ENCODE results near the gene CLEC16A.

The CLEC16A gene

DNA sequence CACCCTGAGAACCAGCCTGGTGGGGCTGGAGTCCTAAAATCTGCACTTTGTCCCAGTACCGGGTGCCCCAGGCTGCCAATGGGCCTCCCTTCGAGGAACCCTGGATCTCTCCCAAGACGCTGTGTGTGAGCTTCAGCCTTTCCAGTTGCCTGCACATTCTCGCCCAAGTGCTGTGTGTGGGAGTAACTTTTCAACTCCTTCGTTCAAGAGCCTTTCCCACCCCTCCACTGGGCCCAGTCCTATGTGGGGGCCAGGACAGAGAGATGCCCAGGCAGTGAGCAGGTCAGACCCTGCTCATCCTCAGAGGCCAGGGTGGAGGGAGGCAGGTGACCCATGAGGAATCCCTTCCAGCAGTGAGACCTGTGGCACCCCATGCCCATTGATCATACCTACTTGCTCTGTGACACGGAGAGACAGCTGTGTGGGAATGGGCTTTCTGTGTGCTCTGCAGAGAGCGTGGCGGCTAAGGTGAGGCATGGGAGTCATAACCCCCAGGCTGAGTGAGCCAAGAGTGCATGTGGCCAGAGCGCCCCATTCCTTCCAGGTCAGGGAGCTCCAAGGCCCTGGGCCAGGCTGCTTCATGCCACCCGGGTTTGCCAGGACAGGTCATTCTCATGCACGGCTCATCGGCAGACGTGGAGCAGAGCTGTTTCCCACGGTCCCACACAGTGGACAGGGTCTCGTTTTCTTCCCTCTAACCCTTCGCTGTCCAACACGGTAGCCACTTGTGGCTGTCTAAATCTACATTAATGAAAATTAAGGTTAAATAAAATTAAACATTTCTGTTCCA, 154.4 kb downstream of the CLEC16A start:
- TF ChIP-seq, protein P1, sequence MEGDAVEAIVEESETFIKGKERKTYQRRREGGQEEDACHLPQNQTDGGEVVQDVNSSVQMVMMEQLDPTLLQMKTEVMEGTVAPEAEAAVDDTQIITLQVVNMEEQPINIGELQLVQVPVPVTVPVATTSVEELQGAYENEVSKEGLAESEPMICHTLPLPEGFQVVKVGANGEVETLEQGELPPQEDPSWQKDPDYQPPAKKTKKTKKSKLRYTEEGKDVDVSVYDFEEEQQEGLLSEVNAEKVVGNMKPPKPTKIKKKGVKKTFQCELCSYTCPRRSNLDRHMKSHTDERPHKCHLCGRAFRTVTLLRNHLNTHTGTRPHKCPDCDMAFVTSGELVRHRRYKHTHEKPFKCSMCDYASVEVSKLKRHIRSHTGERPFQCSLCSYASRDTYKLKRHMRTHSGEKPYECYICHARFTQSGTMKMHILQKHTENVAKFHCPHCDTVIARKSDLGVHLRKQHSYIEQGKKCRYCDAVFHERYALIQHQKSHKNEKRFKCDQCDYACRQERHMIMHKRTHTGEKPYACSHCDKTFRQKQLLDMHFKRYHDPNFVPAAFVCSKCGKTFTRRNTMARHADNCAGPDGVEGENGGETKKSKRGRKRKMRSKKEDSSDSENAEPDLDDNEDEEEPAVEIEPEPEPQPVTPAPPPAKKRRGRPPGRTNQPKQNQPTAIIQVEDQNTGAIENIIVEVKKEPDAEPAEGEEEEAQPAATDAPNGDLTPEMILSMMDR (IDR thresholded peaks at IDR 0.05), result no peak
- Histone ChIP-seq H3K27ac (no peak overlapping the region), H3K9me3 (no peaks in the 10 kb centered on the region), H3K27me3 (no peaks in the 10 kb centered on the region), H3K36me3 (peaks cover 38% of the 10 kb centered on the region), H3K4me1 (ENCODE audit: control insufficient read depth in 1 of 2, insufficient read depth in 1 of 2, low read depth in 1 of 2, low read length in 1 of 2) (peaks cover 6 to 8% of the 10 kb centered on the region in 2 experiments), H3K4me3 (ENCODE audit: low read depth in 1 of 2, low read length in 1 of 2) (no peak overlapping the region)

DNA sequence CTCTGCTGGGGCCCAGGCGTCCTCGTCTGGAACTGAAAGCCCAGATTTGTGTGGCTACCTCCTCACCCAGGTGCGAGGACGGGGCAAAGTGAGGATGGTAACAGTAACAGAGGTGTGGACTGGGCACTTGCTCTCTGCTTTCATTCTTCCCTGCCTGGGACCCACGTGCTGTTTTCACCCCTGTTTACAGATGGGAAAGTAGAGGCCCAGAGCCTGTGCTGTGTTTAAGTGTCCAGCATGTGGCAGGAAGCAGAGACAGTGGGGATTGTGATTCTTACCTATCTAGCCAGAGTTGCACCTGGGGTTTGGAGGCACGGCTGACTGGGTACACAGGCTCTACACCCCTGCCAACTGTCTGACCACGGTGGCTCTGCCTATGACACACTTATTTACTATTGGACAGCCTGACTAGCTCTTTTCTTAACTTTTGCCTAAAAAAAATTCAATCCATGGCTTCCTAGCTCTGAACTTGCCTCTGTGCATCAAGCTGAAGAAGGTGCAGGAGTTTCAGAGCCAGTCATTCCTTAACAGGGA, 155.4 kb downstream of the CLEC16A start:
- Histone ChIP-seq H3K4me1 (ENCODE audit: control insufficient read depth in 1 of 2, insufficient read depth in 1 of 2, low read depth in 1 of 2, low read length in 1 of 2) (peaks cover 6 to 8% of the 10 kb centered on the region in 2 experiments), H3K27me3 (no peaks in the 10 kb centered on the region), H3K36me3 (peaks cover 38% of the 10 kb centered on the region), H3K4me3 (ENCODE audit: low read depth in 1 of 2, low read length in 1 of 2) (no peak overlapping the region), H3K9me3 (no peaks in the 10 kb centered on the region), H3K27ac (no peak overlapping the region)
- TF ChIP-seq, protein P1 (IDR thresholded peaks at IDR 0.05), result no peak

DNA sequence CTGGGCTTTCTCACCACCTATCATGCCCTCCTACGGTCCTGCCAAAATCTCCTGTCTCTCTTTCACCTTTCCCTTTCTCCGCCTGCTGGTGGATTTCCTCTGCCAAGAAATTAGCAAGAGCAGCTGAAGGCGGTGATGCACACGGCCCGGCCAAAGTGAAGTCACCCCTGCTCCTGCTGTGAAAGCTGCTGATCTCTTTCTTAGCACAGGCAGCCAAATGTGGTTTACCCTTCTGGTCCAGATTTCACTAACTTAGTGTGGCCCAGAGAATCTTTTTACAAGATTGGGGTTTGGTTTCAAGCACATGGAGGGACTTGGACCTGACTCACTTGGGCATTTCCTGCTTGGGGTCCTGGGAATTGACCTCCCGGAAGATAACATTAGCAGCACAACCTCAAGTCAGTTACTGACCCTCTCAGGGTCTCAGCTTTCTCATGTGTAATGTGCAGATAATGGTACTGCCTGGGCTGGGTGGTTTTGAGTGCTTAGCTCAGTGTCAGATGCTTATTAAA, 155.9 kb downstream of the CLEC16A start:
- H3K4me1 ChIP-seq (ENCODE audit: control insufficient read depth in 1 of 2, insufficient read depth in 1 of 2, low read depth in 1 of 2, low read length in 1 of 2), result peaks cover 11 to 13% of the 10 kb centered on the region in 2 experiments
- no peak overlapping the region for H3K4me3 ChIP-seq (ENCODE audit: low read depth in 1 of 2, low read length in 1 of 2)
- TF ChIP-seq, protein P1 (IDR thresholded peaks at IDR 0.05), result no peak
- H3K9me3 ChIP-seq, result no peaks in the 10 kb centered on the region
- H3K27ac ChIP-seq, result no peak overlapping the region
- H3K36me3 ChIP-seq, result peaks cover 38% of the 10 kb centered on the region
- H3K27me3 ChIP-seq, result no peaks in the 10 kb centered on the region

DNA sequence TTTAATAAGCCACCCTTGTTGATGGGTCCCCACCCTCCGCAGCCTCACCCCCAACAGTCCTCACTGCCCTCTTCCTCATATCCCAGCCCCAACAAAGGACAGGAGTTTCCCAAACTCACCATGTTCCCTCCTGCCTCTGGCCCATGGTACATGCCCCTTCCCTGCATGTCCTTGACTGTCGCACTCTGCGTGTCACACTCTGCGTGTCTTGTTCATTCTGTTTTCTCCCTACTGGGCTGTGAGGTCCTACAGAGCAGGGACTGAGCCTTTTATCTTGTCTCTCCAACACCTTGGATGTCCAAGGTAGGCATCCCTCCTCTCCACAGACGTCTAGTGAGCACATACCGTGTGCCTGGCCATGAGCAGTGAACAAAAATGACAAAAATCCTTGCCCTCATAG, 156.9 kb downstream of the CLEC16A start:
- Histone ChIP-seq H3K27ac (no peak overlapping the region), H3K36me3 (peaks cover 38% of the 10 kb centered on the region), H3K4me3 (ENCODE audit: low read depth in 1 of 2, low read length in 1 of 2) (no peak overlapping the region), H3K27me3 (no peaks in the 10 kb centered on the region), H3K4me1 (ENCODE audit: control insufficient read depth in 1 of 2, insufficient read depth in 1 of 2, low read depth in 1 of 2, low read length in 1 of 2) (peaks cover 20 to 22% of the 10 kb centered on the region in 2 experiments), H3K9me3 (no peaks in the 10 kb centered on the region)
- TF ChIP-seq, protein P1 (IDR thresholded peaks at IDR 0.05), result no peak

DNA sequence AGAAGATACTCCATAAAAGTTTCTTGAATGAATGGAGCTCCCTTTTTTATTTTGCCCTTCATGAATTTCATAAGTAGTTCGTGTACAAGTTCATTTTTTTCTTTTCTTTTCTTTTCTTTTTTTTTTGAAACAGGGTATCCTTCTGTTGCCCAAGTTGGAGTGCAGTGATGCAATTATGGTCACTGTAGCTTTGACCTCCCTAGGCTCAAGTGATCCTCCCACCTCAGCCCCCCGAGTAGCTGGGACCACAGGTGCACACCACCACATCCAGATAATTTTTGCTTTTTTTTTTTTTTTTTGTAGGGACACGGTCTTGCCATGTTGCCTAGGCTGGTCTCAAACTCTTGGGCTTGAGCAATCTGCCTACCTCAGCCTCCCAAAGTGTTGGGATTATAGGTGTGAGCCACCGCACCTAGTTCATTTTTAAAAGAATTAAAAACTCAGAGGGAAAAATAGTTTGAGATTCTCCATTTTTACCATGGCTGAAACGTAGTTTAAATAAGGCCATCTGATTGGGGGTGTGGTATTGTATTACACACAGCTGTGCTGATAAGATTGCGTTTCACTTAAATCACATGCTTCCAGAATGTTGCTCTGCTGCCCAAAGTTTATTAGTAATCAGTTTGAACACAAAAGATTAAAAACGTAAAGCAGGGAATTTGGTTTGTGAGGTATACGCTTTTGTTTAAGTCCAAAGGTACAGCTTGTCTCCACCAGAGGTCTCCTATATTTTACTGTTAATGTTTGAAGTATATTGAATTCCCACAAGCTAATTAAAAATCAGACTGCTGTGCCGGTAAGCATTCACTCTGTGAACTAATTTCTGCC, 157.5 kb downstream of the CLEC16A start:
- Histone ChIP-seq H3K4me1 (ENCODE audit: control insufficient read depth in 1 of 2, insufficient read depth in 1 of 2, low read depth in 1 of 2, low read length in 1 of 2) (peaks cover 20 to 22% of the 10 kb centered on the region in 2 experiments), H3K4me3 (ENCODE audit: low read depth in 1 of 2, low read length in 1 of 2) (no peak overlapping the region), H3K36me3 (peaks cover 38% of the 10 kb centered on the region), H3K27ac (no peak overlapping the region), H3K9me3 (no peaks in the 10 kb centered on the region), H3K27me3 (no peaks in the 10 kb centered on the region)
- TF ChIP-seq, protein P1 (IDR thresholded peaks at IDR 0.05), result no peak

Measured in neutrophil (primary cell).